GM10847 (cell line): Measurements from ENCODE around the gene LPCAT2.

Source experiments
- POLR2A ChIP-seq: IDR thresholded peaks from 2 replicates; pipeline ENCODE4 v1.6.1; 2011; ENCODE audit not compliant: insufficient read length; ENCODE audit errors: extremely low read depth

LPCAT2 gene

DNA sequence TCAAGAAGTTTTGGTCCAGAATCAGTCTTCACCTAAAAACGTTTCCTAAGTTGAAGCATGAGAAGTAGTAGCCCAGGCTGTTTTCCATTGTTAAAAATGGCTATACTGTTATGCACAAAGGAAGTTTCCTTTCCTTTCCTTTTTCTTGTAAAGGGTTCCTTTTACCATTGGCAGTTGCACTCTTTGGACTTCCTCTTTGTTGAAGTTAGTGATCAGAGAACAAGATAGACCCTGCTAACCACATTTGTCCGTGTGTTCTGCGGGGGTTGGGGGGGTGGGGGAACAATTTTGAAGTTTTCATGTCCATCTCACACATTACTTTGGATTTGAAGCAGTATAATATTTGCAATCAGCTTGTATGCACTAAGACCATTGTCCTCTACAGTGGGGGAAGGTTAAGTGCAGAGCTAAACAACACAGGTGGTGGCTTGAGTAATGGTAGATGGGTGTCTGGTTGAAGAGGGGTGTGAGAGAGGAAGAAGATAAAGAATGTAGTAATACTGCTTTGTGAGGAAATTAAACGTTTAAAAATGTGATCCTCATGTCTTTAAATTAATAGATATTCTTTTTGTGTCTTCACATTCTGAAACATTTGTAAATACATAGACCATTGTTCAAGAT is 1.4 kb downstream of the LPCAT2 start:
- TF ChIP-seq POLR2A: no peak

DNA sequence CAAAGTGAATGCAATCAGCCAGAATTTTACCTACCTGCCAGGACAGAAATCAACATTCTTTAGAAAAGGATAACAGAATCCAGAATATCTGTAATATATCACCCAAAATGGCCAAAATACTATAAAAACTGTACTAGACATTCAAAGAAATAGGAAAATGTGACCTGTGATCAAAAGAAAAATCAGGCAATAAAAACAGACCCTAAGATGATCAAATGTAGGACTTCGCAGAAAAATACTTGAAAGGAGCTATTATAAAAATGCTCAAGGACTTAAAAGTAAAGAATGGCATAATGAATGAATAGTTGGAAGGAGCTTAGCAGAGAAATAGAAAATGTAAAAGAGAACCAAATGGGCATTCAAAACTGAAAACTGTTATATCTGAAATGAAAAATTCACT is 4.1 kb downstream of the LPCAT2 start:
- no peak for TF ChIP-seq POLR2A

GRCh38 chr16:55513616-55514015 is 4.7 kb downstream of the LPCAT2 start:
- no peak for TF ChIP-seq POLR2A

DNA sequence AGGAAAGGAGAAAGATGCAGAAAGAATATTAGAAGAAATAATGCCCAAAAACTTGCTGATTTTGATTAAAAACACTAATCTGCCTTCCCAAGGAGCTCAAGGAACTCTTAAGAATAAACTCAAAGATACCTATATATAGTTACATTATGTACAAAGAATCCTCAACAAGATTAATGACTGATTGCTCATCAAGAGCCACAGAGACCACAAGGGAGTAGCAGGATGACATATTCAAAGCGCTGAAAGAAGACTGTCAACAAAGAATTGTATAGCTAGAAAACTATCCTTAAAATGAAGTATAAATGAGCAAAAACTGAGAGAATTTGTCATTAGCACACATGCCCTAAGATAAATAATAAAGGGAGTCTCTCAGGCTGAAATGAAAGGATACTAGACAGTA is 6.2 kb downstream of the LPCAT2 start:
- TF ChIP-seq POLR2A: no peak

- no peak for TF ChIP-seq POLR2A
These were observed 12.9 kb downstream of the LPCAT2 start for GRCh38 chr16:55521792-55522191.

- no peak for TF ChIP-seq POLR2A
These were observed 17.6 kb downstream of the LPCAT2 start for GRCh38 chr16:55526441-55526840.

DNA sequence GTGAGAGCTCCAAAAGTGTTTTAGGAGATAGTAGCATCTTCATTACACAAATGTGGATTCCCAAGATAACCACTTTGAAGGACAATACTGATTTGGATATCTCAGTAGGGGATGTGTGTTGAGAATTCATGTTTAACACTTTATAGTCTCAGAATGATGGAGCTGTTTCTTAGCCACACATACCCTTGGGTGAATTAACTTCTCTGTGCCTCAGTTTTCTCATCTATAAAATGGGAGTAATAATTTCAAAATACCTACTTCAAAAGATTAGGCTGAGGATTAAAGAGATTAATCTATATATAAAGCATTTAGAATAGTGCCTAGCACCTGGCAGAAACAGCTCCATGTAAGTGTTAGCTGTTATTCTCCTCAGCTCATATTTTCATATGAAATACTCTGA is 19.0 kb downstream of the LPCAT2 start:
- no peak for TF ChIP-seq POLR2A

DNA sequence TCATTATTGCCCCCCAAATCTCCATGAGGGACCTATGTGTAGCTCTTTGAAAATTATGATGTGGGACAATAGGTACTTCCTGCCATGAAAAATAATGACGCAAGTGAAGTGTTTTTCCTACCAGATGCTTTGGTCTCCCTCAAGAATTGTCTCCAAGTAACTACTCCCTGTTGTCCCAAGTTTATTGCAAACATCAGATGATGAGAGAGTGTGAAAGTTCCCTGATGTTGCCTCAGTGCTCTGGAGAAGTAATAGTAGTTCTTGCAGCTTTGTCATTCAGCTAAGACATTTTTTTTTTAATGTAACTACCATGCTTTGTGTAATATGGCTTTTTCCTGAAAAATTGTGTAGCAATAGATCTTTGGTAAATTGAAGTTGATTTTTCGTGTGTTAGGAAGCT is 20.1 kb downstream of the LPCAT2 start:
- TF ChIP-seq POLR2A: no peak

DNA sequence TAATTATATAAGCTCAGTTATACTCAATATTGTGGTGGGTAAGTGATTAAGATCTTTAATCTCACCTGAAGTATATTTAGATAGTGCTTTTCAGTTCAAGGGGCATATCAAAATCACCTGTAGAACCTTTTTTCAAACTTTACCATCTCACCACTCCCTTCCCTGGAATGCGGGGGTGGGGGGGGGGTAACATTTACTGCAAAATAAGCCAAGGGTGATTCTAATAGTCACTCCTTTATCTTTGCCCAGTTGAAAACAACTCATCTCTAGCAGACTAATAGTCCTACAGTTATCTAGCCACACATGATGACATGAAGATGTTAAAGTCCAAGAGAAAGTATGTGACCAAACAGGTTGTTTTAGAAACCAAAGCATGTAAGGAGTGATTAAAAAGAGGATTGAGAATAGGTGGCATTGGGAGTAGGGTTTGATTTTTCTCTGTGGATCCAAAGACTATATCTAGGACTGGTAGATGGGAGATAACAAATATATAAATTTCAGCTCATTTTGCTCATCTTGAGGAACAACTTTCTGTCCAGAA is 21.5 kb downstream of the LPCAT2 start:
- no peak for TF ChIP-seq POLR2A

GRCh38 chr16:55532227-55532626 is 23.4 kb downstream of the LPCAT2 start:
- TF ChIP-seq POLR2A: no peak

DNA sequence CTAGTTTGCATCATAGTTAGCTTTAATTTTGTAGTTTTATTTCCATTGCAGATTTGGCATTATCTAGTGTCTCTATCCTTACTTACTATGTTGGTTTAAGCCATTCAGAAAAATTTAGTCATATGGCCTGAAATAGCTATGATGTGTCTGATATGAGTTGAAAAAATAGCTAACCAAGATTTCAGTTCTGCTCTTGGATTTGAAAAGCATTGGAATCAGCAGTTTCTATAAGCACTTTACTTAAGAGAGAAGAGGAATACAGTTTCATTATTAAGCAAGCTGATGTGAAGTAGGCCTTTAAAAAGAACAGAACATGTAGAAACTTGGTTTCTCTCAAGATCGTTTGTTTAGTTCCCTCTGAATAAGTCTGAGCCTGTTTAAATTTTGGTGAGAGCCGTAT is 25.9 kb downstream of the LPCAT2 start:
- no peak for TF ChIP-seq POLR2A

GRCh38 chr16:55539049-55539448 is 30.2 kb downstream of the LPCAT2 start:
- TF ChIP-seq POLR2A: no peak

GRCh38 chr16:55539488-55539887 is 30.6 kb downstream of the LPCAT2 start:
- TF ChIP-seq POLR2A: no peak

- no peak for TF ChIP-seq POLR2A
These were observed 31.3 kb downstream of the LPCAT2 start for GRCh38 chr16:55540221-55540620.

GRCh38 chr16:55542459-55543082 is 33.7 kb downstream of the LPCAT2 start:
- no peak for TF ChIP-seq POLR2A

GRCh38 chr16:55543472-55543871 is 34.6 kb downstream of the LPCAT2 start:
- no peak for TF ChIP-seq POLR2A

DNA sequence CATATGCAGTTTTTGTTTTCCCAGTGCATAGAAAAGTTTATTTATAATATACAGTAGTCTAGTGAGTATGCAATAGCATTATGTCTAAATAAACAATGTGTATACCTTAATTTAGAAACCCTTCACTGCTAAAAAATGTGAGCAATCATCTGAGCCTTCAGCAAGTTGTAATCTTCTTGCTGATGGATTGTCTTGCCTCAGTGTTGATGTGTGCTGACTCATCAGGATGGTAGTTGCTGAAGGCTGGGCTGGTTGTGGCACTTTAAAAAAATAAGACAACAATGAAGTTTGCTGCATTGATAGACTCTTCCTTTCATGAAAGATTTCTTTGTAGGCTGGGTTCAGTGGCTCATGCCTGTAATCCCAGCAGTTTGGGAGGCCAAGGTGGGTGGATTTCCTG is 43.7 kb downstream of the LPCAT2 start:
- TF ChIP-seq POLR2A: no peak
